ENCODE results near the gene DNAAF1. TPM values are rescaled to one million over a fixed set of nuclear protein-coding genes. Genes with fewer than 3 reads are reported as not detected.
"Not testable (repeated sequence)": the region's sequence is repeated elsewhere in the genome, so short reads cannot be mapped to it uniquely, and the experiment has no call there.

Gene DNAAF1
- polyA plus RNA-seq, 1 of the 3 experiments (the other 2 are of a cell fraction) = 0.35 TPM

DNA sequence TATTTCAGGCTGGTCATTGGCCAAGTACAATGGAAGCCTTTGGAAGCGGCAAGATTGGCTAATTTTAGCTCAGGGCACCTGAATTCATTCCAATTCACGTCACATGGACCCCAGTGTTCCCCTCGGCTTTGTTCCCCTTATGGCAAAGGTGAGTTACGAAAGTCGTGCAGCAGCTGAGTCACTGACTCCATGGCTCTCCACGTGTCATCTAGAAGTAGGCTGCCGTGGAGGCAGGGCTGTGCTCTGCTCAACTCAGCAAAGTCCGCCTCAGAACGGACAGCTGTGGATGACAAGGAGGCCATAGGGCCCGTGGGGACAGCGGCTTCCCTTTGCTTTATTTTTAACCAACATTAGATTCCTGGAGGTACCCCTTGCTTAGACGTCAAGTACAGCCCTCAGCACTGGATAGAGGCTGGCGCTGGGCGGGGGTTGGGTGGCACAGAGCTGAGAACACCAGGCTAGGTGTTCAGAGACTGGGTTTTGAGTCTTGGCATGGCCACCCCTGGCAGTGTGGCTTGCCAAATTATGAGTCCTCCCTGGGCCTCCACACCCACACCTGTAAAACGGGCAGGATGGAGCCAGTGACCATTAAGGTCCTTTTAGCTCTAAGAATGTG is 69.5 kb downstream of the DNAAF1 start:
- ChIA-PET POLR2A (no interaction called here), CTCF (interaction anchor here (1.4 to 2.1 kb wide), 3 partner anchors 21 to 270 kb away, joined by 3 to 5 read pairs (median 5); partner anchors contain the start of gene TAF1C)
- no peaks in the 10 kb centered on the region for H3K79me2 ChIP-seq (ENCODE audit: insufficient read depth)
- no peaks in the 10 kb centered on the region for H3F3A ChIP-seq (replicated peaks; ENCODE audit: insufficient read depth)
- no peak for DNase-seq
- H3K4me1 ChIP-seq (ENCODE audit: control insufficient read depth in 1 of 2, insufficient read depth in 2 of 2, low read depth in 1 of 2, low read length in 1 of 2) = peaks cover 0 to 18% of the 10 kb centered on the region in 2 experiments; a peak in 1 of 4 replicates
- WGBS (ENCODE audit: low lambda C conversion rate) = 79% methylated on average over 10 of the region's 15 CpGs
- no peak overlapping the region for H3K9ac ChIP-seq
- no peaks in the 10 kb centered on the region for H3K36me3 ChIP-seq (replicated peaks in 1 of 2; ENCODE audit: control insufficient read depth in 1 of 2, insufficient read depth in 2 of 2, low read length in 1 of 2)
- TF ChIP-seq ELF1 (IDR thresholded peaks at IDR 0.05) = no peak
- no peak for TF ChIP-seq FOXJ3 (CRISPR knock-in tag; IDR thresholded peaks at IDR 0.05)
- TF ChIP-seq EP300 (IDR thresholded peaks at IDR 0.05; ENCODE audit: borderline replicate concordance in 1 of 2, low read depth in 1 of 2, low read length in 1 of 2) = no peak
- no peak for TF ChIP-seq SIN3A (IDR thresholded peaks at IDR 0.05; ENCODE audit: borderline replicate concordance, low read depth, low read length)
- TF ChIP-seq, protein P1, sequence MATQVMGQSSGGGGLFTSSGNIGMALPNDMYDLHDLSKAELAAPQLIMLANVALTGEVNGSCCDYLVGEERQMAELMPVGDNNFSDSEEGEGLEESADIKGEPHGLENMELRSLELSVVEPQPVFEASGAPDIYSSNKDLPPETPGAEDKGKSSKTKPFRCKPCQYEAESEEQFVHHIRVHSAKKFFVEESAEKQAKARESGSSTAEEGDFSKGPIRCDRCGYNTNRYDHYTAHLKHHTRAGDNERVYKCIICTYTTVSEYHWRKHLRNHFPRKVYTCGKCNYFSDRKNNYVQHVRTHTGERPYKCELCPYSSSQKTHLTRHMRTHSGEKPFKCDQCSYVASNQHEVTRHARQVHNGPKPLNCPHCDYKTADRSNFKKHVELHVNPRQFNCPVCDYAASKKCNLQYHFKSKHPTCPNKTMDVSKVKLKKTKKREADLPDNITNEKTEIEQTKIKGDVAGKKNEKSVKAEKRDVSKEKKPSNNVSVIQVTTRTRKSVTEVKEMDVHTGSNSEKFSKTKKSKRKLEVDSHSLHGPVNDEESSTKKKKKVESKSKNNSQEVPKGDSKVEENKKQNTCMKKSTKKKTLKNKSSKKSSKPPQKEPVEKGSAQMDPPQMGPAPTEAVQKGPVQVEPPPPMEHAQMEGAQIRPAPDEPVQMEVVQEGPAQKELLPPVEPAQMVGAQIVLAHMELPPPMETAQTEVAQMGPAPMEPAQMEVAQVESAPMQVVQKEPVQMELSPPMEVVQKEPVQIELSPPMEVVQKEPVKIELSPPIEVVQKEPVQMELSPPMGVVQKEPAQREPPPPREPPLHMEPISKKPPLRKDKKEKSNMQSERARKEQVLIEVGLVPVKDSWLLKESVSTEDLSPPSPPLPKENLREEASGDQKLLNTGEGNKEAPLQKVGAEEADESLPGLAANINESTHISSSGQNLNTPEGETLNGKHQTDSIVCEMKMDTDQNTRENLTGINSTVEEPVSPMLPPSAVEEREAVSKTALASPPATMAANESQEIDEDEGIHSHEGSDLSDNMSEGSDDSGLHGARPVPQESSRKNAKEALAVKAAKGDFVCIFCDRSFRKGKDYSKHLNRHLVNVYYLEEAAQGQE (IDR thresholded peaks at IDR 0.05; ENCODE audit: low read depth, low read length) = no peak
- TF ChIP-seq, protein P2, sequence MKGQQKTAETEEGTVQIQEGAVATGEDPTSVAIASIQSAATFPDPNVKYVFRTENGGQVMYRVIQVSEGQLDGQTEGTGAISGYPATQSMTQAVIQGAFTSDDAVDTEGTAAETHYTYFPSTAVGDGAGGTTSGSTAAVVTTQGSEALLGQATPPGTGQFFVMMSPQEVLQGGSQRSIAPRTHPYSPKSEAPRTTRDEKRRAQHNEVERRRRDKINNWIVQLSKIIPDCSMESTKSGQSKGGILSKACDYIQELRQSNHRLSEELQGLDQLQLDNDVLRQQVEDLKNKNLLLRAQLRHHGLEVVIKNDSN (IDR thresholded peaks at IDR 0.05; ENCODE audit: borderline replicate concordance, low read depth) = no peak
- no peak for TF ChIP-seq SMC3 (IDR thresholded peaks at IDR 0.05; ENCODE audit: low read depth, low read length)
- TF ChIP-seq FOSL2 (IDR thresholded peaks at IDR 0.05; ENCODE audit: borderline replicate concordance, low read depth) = no peak
- no peak overlapping the region for H3K27ac ChIP-seq (ENCODE audit: low read depth in 2 of 2, low read length in 1 of 2)
- no peak overlapping the region for H3K4me2 ChIP-seq
- H3K4me3 ChIP-seq (ENCODE audit: low read depth in 2 of 2, low read length in 1 of 2) = no peak overlapping the region
- no peaks in the 10 kb centered on the region for H3K9me2 ChIP-seq
- H3K27me3 ChIP-seq (ENCODE audit: insufficient read depth) = no peaks in the 10 kb centered on the region
- no peaks in the 10 kb centered on the region for H4K20me1 ChIP-seq (ENCODE audit: insufficient read depth)
- no peaks in the 10 kb centered on the region for H3K9me3 ChIP-seq
- H2AFZ ChIP-seq (ENCODE audit: low read depth) = no peak overlapping the region

DNA sequence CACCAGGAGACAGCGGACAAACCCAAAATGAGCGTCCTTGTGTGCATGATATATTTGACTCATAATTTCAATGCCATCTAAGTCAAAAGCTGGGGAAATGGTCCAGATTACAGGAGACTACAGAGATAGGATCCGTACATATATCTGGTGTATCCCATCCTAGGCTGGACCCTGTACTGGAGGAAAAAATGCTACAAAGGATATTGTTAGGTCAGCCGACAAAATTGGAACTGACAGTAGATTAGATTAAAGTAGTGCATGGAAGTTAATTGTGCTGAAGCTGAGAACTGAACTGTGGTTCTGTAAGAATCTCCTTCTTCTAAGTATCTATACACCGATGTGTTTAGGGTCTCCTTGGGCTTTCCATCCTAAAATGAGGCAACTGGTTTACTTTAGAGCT is 70.4 kb downstream of the DNAAF1 start:
- Histone ChIP-seq H2AFZ (ENCODE audit: low read depth) (no peak overlapping the region), H3K36me3 (replicated peaks in 1 of 2; ENCODE audit: control insufficient read depth in 1 of 2, insufficient read depth in 2 of 2, low read length in 1 of 2) (no peaks in the 10 kb centered on the region), H3K27ac (ENCODE audit: low read depth in 2 of 2, low read length in 1 of 2) (no peak overlapping the region), H3K4me1 (ENCODE audit: control insufficient read depth in 1 of 2, insufficient read depth in 2 of 2, low read depth in 1 of 2, low read length in 1 of 2) (peaks cover 0 to 18% of the 10 kb centered on the region in 2 experiments; a peak in 1 of 4 replicates), H3K9me2 (no peaks in the 10 kb centered on the region), H3K27me3 (ENCODE audit: insufficient read depth) (no peaks in the 10 kb centered on the region), H3K9me3 (no peaks in the 10 kb centered on the region), H3K79me2 (ENCODE audit: insufficient read depth) (no peaks in the 10 kb centered on the region), H3K9ac (no peak overlapping the region), H3F3A (replicated peaks; ENCODE audit: insufficient read depth) (no peaks in the 10 kb centered on the region), H3K4me3 (ENCODE audit: low read depth in 2 of 2, low read length in 1 of 2) (no peak overlapping the region), H3K4me2 (no peak overlapping the region), H4K20me1 (ENCODE audit: insufficient read depth) (no peaks in the 10 kb centered on the region)
- DNase-seq = peak; percentile 74
- ChIA-PET POLR2A (no interaction called here), CTCF (interaction anchor here (0.8 to 2.1 kb wide), 4 partner anchors 16 to 269 kb away, joined by 3 to 5 read pairs (median 4); partner anchors contain the start of gene TAF1C)
- TF ChIP-seq RCOR1 (IDR thresholded peaks at IDR 0.05; ENCODE audit: low read length) = peak; percentile 58; the same call in 1 of the 2 replicates
- peak in 1 of 2 experiments; percentile 20; a peak in 1 of 4 replicates for TF ChIP-seq EP300 (IDR thresholded peaks at IDR 0.05; ENCODE audit: borderline replicate concordance in 1 of 2, low read depth in 1 of 2, low read length in 1 of 2)
- no peak for TF ChIP-seq GABPA (IDR thresholded peaks at IDR 0.05; ENCODE audit: low read depth)
- TF ChIP-seq RFX5 (IDR thresholded peaks at IDR 0.05; ENCODE audit: low read length) = no peak
- TF ChIP-seq GATA2 (CRISPR knock-in tag; IDR thresholded peaks at IDR 0.05) = peak; percentile 33; the same call in 1 of the 2 replicates
- TF ChIP-seq CHD2 (IDR thresholded peaks at IDR 0.05; ENCODE audit: low read length, partially characterized antibody) = peak; percentile 21
- TF ChIP-seq SIN3A (IDR thresholded peaks at IDR 0.05; ENCODE audit: borderline replicate concordance, low read depth, low read length) = no peak
- TF ChIP-seq TCF12 (IDR thresholded peaks at IDR 0.05) = peak; percentile 34
- no peak for TF ChIP-seq POLR2AphosphoS5 (IDR thresholded peaks at IDR 0.05; ENCODE audit: low read depth, low read length)
- TF ChIP-seq NRF1 (IDR thresholded peaks at IDR 0.05; ENCODE audit: low read depth, low read length) = no peak
- 22% methylated on average over 5 of the region's 5 CpGs for WGBS (ENCODE audit: low lambda C conversion rate)

DNA sequence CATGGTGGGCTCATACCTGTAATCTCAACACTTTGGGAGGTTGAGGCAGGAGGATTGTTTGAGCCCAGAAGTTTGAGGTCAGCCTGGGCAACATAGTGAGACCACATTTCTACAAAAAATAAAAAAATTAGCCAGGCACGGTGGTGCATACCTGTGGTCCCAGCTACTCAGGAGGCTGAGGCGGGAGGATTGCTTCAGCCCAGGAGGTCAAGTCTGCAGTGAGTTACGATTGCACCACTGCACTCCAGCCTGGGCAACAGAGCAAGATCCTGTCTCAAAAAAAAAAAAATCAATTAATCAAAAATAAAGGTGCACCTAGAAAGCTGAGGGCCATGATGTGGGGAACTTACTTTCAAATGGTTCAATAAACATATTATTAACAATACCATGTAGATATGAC is 71.0 kb downstream of the DNAAF1 start:
- H3K9ac ChIP-seq; H3K27me3 ChIP-seq (ENCODE audit: insufficient read depth); H3K79me2 ChIP-seq (ENCODE audit: insufficient read depth); H3K4me2 ChIP-seq; H2AFZ ChIP-seq (ENCODE audit: low read depth); H3K9me2 ChIP-seq; H3F3A ChIP-seq (replicated peaks; ENCODE audit: insufficient read depth); H3K36me3 ChIP-seq (replicated peaks in 1 of 2; ENCODE audit: control insufficient read depth in 1 of 2, insufficient read depth in 2 of 2, low read length in 1 of 2); H3K4me3 ChIP-seq (ENCODE audit: low read depth in 2 of 2, low read length in 1 of 2); H3K9me3 ChIP-seq; POLR2A ChIA-PET; DNase-seq; H3K27ac ChIP-seq (ENCODE audit: low read depth in 2 of 2, low read length in 1 of 2); H4K20me1 ChIP-seq (ENCODE audit: insufficient read depth): not testable (repeated sequence)
- 80% methylated on average over 3 of the region's 3 CpGs for WGBS (ENCODE audit: low lambda C conversion rate)
- H3K4me1 ChIP-seq (ENCODE audit: control insufficient read depth in 1 of 2, insufficient read depth in 2 of 2, low read depth in 1 of 2, low read length in 1 of 2) = peaks cover 0 to 18% of the 10 kb centered on the region in 2 experiments; a peak in 1 of 4 replicates
- CTCF ChIA-PET = interaction anchor here (0.8 to 2.1 kb wide), 3 partner anchors 16 to 268 kb away, joined by 4 to 5 read pairs (median 5); partner anchors contain the start of gene TAF1C
